Activated T-cell treated with anti-CD3 and anti-CD28 coated beads for 1 hour (primary cell): ENCODE results near the gene MEP1B.

Source experiments
- DNase-seq: peaks from one replicate; pipeline ENCODE4 v3.0.0-alpha.2; 2020; ENCODE audit warnings: low read depth

MEP1B gene

GRCh38 chr18:32267463-32267862 lies 77.6 kb downstream of the MEP1B start:
- DNase-seq = no peak
